ENCODE data around the gene XIRP1. TPM values are rescaled to one million over a fixed set of nuclear protein-coding genes. Genes with fewer than 3 reads are reported as not detected.

The XIRP1 gene
- total RNA-seq, 2 donors from 2014 or later: not detected

GRCh38 chr3:39189150-39189958, 3.0 kb downstream of the XIRP1 start:
- H3K9me3 ChIP-seq: no peaks in the 10 kb centered on the region
- H3K4me3 ChIP-seq: no peak overlapping the region
- DNase-seq: no peak
- H3K36me3 ChIP-seq (replicated peaks in 1 of 2; ENCODE audit: insufficient read depth in 1 of 2, low read depth in 2 of 2): no peaks in the 10 kb centered on the region
- peak; percentile 5 for ATAC-seq
- H3K4me1 ChIP-seq: peaks cover 7% of the 10 kb centered on the region
- intact Hi-C loops (cut with DNase I): loop anchor here (5.0 kb wide), 2 partner anchors 42 to 103 kb away; no protein-coding TSS in a partner anchor
- no peak overlapping the region for H3K27ac ChIP-seq
- no peak for TF ChIP-seq CTCF (IDR thresholded peaks at IDR 0.05)
- TF ChIP-seq POLR2A (IDR thresholded peaks at IDR 0.05): no peak
- H3K27me3 ChIP-seq: no peaks in the 10 kb centered on the region
- WGBS, 2 donors: 66 to 72% methylated on average over 9 to 14 of the region's 15 CpGs

- DNase-seq: no peak
- 69 to 72% methylated on average over 19 to 35 of the region's 35 CpGs for WGBS, 2 donors
Observed at GRCh38 chr3:39188271-39189149, 3.9 kb downstream of the XIRP1 start.

GRCh38 chr3:39187372-39188155, 4.8 kb downstream of the XIRP1 start:
- Histone ChIP-seq H3K9me3 (no peaks in the 10 kb centered on the region), H3K4me1 (peaks cover 12% of the 10 kb centered on the region), H3K27ac (no peak overlapping the region), H3K36me3 (replicated peaks in 1 of 2; ENCODE audit: insufficient read depth in 1 of 2, low read depth in 2 of 2) (no peaks in the 10 kb centered on the region), H3K27me3 (no peaks in the 10 kb centered on the region), H3K4me3 (no peak overlapping the region)
- WGBS, 2 donors: 82 to 85% methylated on average over 16 to 22 of the region's 23 CpGs
- TF ChIP-seq POLR2A (IDR thresholded peaks at IDR 0.05) (no peak), CTCF (IDR thresholded peaks at IDR 0.05) (no peak)
- DNase-seq (no peak), ATAC-seq (no peak)
- intact Hi-C loops (cut with DNase I): loop anchor here (5.0 kb wide), 2 partner anchors 40 to 105 kb away; no protein-coding TSS in a partner anchor

More at GRCh38 chr3:39188271-39189149, 3.9 kb downstream of the XIRP1 start:
- Histone ChIP-seq H3K9me3 (no peaks in the 10 kb centered on the region), H3K36me3 (replicated peaks in 1 of 2; ENCODE audit: insufficient read depth in 1 of 2, low read depth in 2 of 2) (no peaks in the 10 kb centered on the region), H3K4me3 (no peak overlapping the region), H3K27ac (no peak overlapping the region), H3K4me1 (peaks cover 7% of the 10 kb centered on the region), H3K27me3 (no peaks in the 10 kb centered on the region)
- no peak for TF ChIP-seq CTCF (IDR thresholded peaks at IDR 0.05)
- TF ChIP-seq POLR2A (IDR thresholded peaks at IDR 0.05): no peak
- intact Hi-C loops (cut with DNase I): loop anchor here (5.0 kb wide), 2 partner anchors 41 to 104 kb away; no protein-coding TSS in a partner anchor
- no peak for ATAC-seq

- Histone ChIP-seq H3K27ac (no peak overlapping the region), H3K36me3 (replicated peaks in 1 of 2; ENCODE audit: insufficient read depth in 1 of 2, low read depth in 2 of 2) (no peaks in the 10 kb centered on the region), H3K9me3 (no peaks in the 10 kb centered on the region), H3K27me3 (no peaks in the 10 kb centered on the region), H3K4me3 (no peak overlapping the region), H3K4me1 (peaks cover 20% of the 10 kb centered on the region)
- ATAC-seq (no peak), DNase-seq (no peak)
- intact Hi-C loops (cut with DNase I): loop anchor here (5.0 kb wide), 2 partner anchors 39 to 106 kb away; no protein-coding TSS in a partner anchor
- WGBS, 2 donors: 92 to 100% methylated on average over 1 to 11 of the region's 11 CpGs
- TF ChIP-seq CTCF (IDR thresholded peaks at IDR 0.05): no peak
- TF ChIP-seq POLR2A (IDR thresholded peaks at IDR 0.05): no peak
Observed at GRCh38 chr3:39186692-39187151, 5.7 kb downstream of the XIRP1 start.
